Stimulated activated CD4-positive, alpha-beta T cell treated with anti-CD3 and anti-CD28 coated beads, Interleukin-4, amount 100 ng/mL, for 48 hours (primary cell): Measurements from ENCODE around the gene TBX20.
"Not testable (repeated sequence)": the region's sequence is repeated elsewhere in the genome, so short reads cannot be mapped to it uniquely, and the experiment has no call there.

Experiments
- DNase-seq, 2 donors: peaks; one replicate each; pipeline ENCODE4 v3.0.0-alpha.2; 2020; ENCODE audit warnings: low read depth in 2 of 2

TBX20 gene

DNA sequence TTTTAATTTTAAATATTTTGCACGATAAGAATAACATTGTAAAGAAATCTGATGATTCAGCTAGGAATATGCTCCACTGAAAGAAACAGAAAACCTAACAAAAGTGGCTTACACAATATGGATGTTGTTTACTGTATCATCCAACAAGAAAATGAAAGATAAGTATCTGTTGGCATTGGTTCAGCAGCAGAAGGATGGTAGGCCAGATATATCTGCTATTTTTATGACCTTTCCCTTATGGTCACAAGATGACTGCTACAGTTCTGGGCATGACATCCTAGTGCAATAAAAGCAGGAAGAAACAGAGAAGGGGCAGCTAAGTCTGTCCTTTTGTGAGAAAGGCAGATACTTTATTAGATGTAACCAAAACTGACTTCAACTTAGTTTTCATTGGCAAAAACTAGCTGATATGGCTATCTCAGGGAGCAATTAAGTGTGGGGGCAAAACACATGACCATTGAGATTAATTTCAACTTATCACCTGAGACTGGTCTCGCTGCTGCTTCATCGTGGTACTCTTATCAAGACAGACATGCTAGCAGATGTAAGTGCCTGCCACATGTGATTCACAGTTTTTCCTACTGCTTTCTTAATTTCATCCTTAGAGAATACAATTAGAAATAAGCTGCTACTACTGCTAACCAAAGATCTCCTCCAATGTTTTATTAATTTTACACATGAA is 92.7 kb downstream of the TBX20 start:
- not testable (repeated sequence) for DNase-seq
